GM12875 (cell line): ENCODE measurements around the gene CTDSPL.
"Not testable (repeated sequence)": the region's sequence is repeated elsewhere in the genome, so short reads cannot be mapped to it uniquely, and the experiment has no call there.

Experiments
- H3K4me3 ChIP-seq: one replicate; pipeline ENCODE4 v1.5.1; 2011; ENCODE audit warnings: low read depth, low read length, control low read depth
- TF ChIP-seq, protein P1 (sequence below): IDR thresholded peaks from 2 replicates; pipeline ENCODE4 v1.5.1; 2011; ENCODE audit warnings: low read depth, mild to moderate bottlenecking, control low read depth, inconsistent platforms, low read length, moderate library complexity, borderline replicate concordance; ENCODE audit not compliant: insufficient read depth

Gene CTDSPL

DNA sequence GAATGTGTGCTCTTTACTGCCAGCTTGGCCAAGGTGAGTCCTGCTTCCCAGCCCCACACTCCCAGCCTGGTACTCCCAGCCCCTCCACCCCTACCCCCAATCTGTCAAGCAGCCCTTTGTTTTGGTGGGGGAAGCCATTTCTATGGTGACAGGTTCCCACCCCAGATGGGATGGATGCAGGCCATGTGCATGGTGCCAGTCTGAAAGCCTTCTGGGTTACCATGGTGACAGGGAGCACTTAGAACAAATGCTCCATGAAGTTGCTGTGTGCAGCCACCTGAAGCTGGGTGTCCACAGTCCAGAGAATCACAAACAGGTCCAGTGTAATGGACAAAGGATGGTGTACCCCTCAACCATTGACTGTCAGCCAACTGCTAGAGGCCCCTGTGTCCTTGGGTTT, 109.8 kb downstream of the CTDSPL start:
- H3K4me3 ChIP-seq: no peak overlapping the region
- TF ChIP-seq, protein P1, sequence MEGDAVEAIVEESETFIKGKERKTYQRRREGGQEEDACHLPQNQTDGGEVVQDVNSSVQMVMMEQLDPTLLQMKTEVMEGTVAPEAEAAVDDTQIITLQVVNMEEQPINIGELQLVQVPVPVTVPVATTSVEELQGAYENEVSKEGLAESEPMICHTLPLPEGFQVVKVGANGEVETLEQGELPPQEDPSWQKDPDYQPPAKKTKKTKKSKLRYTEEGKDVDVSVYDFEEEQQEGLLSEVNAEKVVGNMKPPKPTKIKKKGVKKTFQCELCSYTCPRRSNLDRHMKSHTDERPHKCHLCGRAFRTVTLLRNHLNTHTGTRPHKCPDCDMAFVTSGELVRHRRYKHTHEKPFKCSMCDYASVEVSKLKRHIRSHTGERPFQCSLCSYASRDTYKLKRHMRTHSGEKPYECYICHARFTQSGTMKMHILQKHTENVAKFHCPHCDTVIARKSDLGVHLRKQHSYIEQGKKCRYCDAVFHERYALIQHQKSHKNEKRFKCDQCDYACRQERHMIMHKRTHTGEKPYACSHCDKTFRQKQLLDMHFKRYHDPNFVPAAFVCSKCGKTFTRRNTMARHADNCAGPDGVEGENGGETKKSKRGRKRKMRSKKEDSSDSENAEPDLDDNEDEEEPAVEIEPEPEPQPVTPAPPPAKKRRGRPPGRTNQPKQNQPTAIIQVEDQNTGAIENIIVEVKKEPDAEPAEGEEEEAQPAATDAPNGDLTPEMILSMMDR: no peak

DNA sequence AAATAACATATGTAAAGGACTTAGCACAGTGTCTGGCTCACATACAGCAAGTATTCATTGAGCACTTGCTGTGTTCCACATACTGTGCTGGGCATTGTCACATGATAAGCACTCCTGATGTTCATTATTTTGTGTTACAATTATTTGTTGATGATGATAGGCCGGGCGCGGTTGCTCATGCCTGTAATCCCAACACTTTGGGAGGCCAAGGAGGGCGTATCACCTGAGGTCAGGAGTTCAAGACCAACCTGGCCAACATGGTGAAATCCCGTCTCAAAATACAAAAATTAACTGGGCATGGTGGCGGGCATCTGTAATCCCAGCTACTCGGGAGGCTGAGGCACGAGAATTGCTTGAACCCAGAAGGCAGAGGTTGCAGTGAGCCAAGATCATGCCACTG, 110.4 kb downstream of the CTDSPL start:
- not testable (repeated sequence) for H3K4me3 ChIP-seq

DNA sequence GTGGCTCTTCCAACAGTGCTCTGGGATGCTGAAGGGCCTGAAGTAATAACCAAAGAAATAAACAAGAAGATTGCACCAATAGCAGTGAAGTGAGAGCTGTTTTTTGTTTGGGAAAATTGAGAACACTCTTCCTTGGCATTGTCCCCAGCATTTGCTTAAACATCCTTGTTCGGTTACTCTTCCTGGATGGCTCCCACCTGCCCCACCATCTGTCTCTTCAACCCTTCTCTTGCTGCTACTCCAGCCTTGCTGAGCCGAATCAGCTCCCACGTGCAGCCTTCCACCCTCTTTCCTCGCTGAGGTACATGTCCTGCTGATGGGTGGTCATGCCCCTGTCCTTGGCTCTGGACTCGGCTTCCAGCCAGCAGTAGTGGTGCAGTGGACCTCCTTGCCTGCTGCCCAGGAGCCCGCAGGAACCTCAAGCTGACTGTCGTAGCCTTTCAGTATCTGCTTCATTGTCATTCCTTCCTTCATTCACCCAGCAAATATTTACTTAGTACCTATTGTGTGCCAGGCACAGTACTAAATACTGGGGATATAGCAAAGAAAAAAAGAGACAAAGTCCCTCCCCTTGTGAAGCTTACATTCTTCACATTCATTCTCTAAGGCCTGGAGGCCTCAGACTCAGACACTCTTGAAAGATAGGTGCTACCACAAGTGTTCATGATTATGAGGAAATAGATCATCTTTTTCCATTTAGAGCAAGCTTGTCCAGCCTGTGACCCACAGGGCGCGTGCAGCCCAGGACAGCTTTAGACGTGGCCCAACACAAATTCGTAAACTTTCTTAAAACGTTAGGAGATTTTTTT, 111.8 kb downstream of the CTDSPL start:
- H3K4me3 ChIP-seq: no peak overlapping the region
- TF ChIP-seq, protein P1: no peak

DNA sequence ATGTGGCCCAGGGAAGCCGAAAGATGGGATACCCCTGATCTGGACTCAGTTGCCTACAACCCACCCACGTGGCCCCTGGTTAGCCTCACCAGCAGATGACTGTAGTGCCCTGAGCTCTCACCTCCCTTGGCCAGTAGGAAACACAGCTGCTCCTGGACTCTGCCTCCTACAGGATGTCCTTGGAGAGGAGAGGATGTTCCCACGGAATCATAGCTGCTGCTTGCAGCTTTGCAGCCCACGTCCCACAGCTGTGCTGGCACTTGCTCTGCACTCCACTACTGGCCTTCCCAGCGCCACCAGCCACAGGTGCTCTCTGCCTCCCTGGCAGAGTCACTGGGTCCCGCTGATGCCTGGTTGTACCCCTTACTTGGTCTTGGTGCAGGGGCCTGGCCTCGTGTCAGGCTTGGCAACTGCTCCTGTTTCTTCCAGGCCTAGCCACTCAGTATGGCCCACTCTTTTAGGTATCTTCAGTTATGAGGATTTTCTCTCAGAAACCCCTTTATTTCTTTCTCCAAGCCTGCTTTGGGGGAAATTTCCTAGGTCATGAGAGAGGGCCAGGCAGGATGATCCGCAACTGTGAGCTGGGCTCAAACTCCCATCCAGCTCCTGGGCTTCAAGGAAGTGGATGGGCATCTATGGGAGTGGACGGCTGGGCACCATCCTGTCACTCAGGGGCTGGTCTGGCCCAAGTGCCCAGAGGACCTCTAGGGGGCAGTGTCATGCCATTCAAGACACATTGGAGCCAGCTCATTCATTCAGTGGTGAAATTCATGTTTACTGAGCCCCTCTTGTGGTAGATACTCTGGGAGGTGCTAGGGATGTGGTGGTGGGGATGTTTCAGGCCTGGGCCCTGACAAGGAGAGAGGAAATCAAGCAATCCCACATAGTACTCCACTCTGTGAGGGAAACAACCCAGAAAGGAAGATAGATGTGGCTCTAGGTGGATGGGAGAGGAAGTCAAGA, 112.7 kb downstream of the CTDSPL start:
- TF ChIP-seq, protein P1: peak; percentile 89

DNA sequence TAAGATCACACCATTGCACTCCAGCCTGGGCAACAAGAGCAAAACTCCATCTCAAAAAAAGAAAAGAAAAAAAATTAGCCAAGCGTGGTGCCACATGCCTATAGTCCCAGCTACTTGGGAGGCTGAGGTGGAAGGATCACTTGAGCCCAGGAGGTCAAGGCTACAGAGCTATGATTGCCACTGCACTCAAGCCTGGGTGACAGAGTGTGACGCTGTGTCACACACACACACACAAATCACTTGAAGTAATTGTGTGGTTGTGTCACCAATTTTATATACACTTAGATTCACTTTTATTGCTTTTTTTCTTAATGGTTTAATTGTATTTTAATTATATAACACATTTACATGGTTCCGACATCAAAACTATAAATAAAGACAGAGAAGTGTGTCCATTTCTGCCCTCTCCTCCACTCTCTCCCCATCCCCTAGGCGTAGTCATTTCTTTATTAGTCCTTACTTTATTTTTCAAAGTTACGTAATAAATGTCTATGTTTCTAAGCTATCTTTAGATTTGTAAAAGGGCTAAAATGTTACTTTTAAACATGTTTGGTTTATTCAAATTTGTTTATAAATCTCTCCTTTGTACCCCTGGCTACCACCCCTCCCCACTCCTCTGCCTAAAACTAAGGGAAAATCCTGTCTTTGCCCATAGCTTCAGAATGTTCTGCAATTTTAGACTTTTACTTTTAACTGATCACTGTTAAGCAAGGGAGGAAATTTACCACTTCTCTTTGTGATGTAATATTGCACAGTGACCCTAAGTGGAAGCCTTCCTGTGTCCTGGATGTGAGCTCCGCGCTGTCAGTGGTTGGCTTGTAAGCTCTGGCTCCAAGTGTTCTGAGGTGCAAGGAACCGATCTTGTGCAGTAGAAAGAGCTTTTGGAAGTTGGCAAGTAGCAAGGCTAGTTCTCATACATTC, 118.1 kb downstream of the CTDSPL start:
- H3K4me3 ChIP-seq: no peak overlapping the region
- TF ChIP-seq, protein P1: no peak

More for the DNA sequence above, 112.7 kb downstream of the CTDSPL start:
- H3K4me3 ChIP-seq: no peak overlapping the region

DNA sequence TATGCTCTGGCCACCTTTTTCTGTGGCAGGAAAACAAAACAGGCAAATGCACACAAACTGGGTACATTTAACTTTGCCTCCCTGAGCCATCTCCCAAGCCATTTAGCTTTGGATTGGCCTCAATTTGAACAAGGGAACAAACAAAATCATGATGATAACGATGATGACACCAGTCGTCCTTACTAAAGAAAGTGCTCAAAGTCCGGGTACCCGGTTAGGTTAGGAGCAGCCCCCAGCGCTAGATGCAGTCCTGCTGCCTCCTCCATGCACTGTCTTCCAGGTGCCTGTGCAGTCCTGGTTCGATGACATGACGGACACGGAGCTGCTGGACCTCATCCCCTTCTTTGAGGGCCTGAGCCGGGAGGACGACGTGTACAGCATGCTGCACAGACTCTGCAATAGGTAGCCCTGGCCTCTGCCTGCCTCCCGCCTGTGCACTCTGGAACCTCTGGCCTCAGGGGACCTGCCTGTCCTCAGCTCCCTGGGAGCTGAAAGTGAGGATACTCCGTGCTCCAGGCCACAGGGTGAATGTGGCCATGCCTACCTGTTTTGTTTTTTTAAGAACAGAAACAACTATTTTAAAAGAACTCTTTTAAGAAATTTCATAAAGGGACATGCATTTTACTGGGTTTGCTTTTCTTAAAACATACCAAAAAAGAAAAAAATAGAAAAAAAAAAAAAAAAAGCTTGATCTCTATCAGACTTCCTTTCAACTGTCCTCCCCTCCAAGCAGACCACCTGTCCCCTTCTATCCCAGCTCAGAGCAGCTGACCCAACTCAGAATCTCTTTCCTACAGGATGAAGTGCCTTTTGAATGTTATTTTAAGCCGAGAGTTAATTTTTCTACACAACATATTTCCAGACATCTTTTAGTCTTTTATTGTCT, 119.0 kb downstream of the CTDSPL start:
- H3K4me3 ChIP-seq: no peak overlapping the region
- TF ChIP-seq, protein P1: no peak
